ENCODE results near the gene PRR20G.

The PRR20G gene

GRCh38 chr3:127262533-127262932 is 25.3 kb downstream of the PRR20G start:
- no peak for DNase-seq

- DNase-seq = no peak
These were observed 25.9 kb downstream of the PRR20G start for GRCh38 chr3:127261925-127262324.

GRCh38 chr3:127260826-127261555 is 26.9 kb downstream of the PRR20G start:
- no peak for DNase-seq

- no peak for DNase-seq
These were observed 27.4 kb downstream of the PRR20G start for GRCh38 chr3:127260416-127260815.

GRCh38 chr3:127259882-127260281 is 28.0 kb downstream of the PRR20G start:
- DNase-seq = no peak

- no peak for DNase-seq
These were observed 29.1 kb downstream of the PRR20G start for GRCh38 chr3:127258733-127259132.

GRCh38 chr3:127257351-127257750 is 30.5 kb downstream of the PRR20G start:
- no peak for DNase-seq

GRCh38 chr3:127256733-127257271 is 31.0 kb downstream of the PRR20G start:
- DNase-seq = no peak

- no peak for DNase-seq
These were observed 31.7 kb downstream of the PRR20G start for GRCh38 chr3:127256138-127256537.

- no peak for DNase-seq
These were observed 32.3 kb downstream of the PRR20G start for GRCh38 chr3:127255516-127255915.

- no peak for DNase-seq
These were observed 33.1 kb downstream of the PRR20G start for GRCh38 chr3:127254730-127255129.

- no peak for DNase-seq
These were observed 33.7 kb downstream of the PRR20G start for GRCh38 chr3:127254033-127254644.

- DNase-seq = no peak
These were observed 34.4 kb downstream of the PRR20G start for GRCh38 chr3:127253491-127253890.

GRCh38 chr3:127252446-127252845 is 35.4 kb downstream of the PRR20G start:
- no peak for DNase-seq

- no peak for DNase-seq
These were observed 37.8 kb downstream of the PRR20G start for GRCh38 chr3:127250032-127250431.

GRCh38 chr3:127247292-127247691 is 40.6 kb downstream of the PRR20G start:
- no peak for DNase-seq

- no peak for DNase-seq
These were observed 49.2 kb downstream of the PRR20G start for GRCh38 chr3:127238602-127239001.

GRCh38 chr3:127237835-127238234 is 50.0 kb downstream of the PRR20G start:
- DNase-seq = no peak

GRCh38 chr3:127235706-127236105 is 52.1 kb downstream of the PRR20G start:
- DNase-seq = no peak

- DNase-seq = no peak
These were observed 53.1 kb downstream of the PRR20G start for GRCh38 chr3:127234778-127235177.
